Activated T-cell treated with anti-CD3 and anti-CD28 coated beads, Interleukin-2, amount 50 U/mL, for 4 hours (primary cell): ENCODE measurements around the gene UBR4. TPM values are rescaled to one million over a fixed set of nuclear protein-coding genes. Genes with fewer than 3 reads are reported as not detected.

Experiments
- ATAC-seq, 2 donors: fragments of 200-7000 bp; cut with Tn5 transposase; one replicate each; pipeline ENCODE4 v1.10.0; 2021
- DNase-seq: peaks from one replicate; pipeline ENCODE4 v3.0.0-alpha.2; 2020
- H3K27me3 Mint-ChIP-seq: one replicate; pipeline ENCODE4 v1.8.0; 2021; ENCODE audit warnings: low read depth, mixed read lengths
- H3K36me3 Mint-ChIP-seq: one replicate; pipeline ENCODE4 v1.8.0; 2022; ENCODE audit warnings: mixed read lengths; ENCODE audit not compliant: insufficient read depth
- H3K4me1 Mint-ChIP-seq: one replicate; pipeline ENCODE4 v1.8.0; 2021; ENCODE audit warnings: low read depth, mixed read lengths
- H3K4me3 Mint-ChIP-seq: one replicate; pipeline ENCODE4 v1.8.0; 2021; ENCODE audit warnings: mild to moderate bottlenecking, moderate library complexity, mixed read lengths
- H3K9me3 Mint-ChIP-seq: one replicate; pipeline ENCODE4 v1.8.0; 2021; ENCODE audit warnings: mixed read lengths
- total RNA-seq, 3 donors: library from RNA; stranded (reverse); gene quantifications; one replicate each; pipeline ENCODE4 v1.2.1, GENCODE V29; 2021

Gene UBR4
- total RNA-seq, 3 donors from 2014 or later = 102 to 123 (median 108) TPM

- Mint-ChIP-seq H3K4me1 (peaks cover 10% of the 10 kb centered on the region), H3K9me3 (no peaks in the 10 kb centered on the region), H3K36me3 (peaks cover 64% of the 10 kb centered on the region), H3K27me3 (no peaks in the 10 kb centered on the region), H3K4me3 (no peak overlapping the region)
- ATAC-seq = no peak
- no peak for DNase-seq
These were observed 118.7 kb downstream of the UBR4 start for GRCh38 chr1:19091196-19091953.

DNA sequence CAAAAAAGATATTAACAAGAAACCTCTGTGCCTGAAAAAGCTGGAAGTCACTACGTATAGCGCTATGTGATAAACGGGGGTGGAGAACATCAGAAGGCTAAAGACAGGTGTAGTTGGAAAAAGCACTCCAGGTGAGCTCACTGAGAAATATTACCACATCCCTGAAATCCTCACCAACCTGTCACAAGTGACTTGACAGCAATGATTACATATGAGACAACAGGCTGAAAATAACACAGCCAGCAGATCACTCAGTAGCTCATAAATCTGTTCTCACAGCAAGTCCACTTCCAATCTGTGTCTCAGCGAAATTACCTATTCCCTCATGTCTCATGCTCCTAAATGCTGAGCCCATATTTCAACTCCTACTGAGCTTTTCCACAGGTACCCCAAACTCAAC, 120.5 kb downstream of the UBR4 start:
- ATAC-seq (no peak), DNase-seq (no peak)
- H3K27me3 Mint-ChIP-seq = no peaks in the 10 kb centered on the region
- peaks cover 10% of the 10 kb centered on the region for H3K4me1 Mint-ChIP-seq
- H3K36me3 Mint-ChIP-seq = peaks cover 55% of the 10 kb centered on the region
- no peak overlapping the region for H3K4me3 Mint-ChIP-seq
- H3K9me3 Mint-ChIP-seq = no peaks in the 10 kb centered on the region

- Mint-ChIP-seq H3K9me3 (no peaks in the 10 kb centered on the region), H3K4me1 (peaks cover 10% of the 10 kb centered on the region), H3K4me3 (no peak overlapping the region), H3K27me3 (no peaks in the 10 kb centered on the region), H3K36me3 (peaks cover 59% of the 10 kb centered on the region)
- no peak for DNase-seq
- ATAC-seq = no peak
These were observed 121.2 kb downstream of the UBR4 start for GRCh38 chr1:19088717-19089442.

- Mint-ChIP-seq H3K36me3 (peaks cover 57% of the 10 kb centered on the region), H3K9me3 (no peaks in the 10 kb centered on the region), H3K4me1 (peaks cover 10% of the 10 kb centered on the region), H3K4me3 (no peak overlapping the region), H3K27me3 (no peaks in the 10 kb centered on the region)
- no peak for DNase-seq
- peak; percentile 72 to 83 for ATAC-seq
These were observed 122.1 kb downstream of the UBR4 start for GRCh38 chr1:19087737-19088594.

GRCh38 chr1:19087017-19087736, 122.9 kb downstream of the UBR4 start:
- ATAC-seq = no peak
- no peak for DNase-seq
- Mint-ChIP-seq H3K9me3 (no peaks in the 10 kb centered on the region), H3K4me3 (no peak overlapping the region), H3K4me1 (peaks cover 10% of the 10 kb centered on the region), H3K27me3 (no peaks in the 10 kb centered on the region), H3K36me3 (peaks cover 57% of the 10 kb centered on the region)

GRCh38 chr1:19086176-19086875, 123.7 kb downstream of the UBR4 start:
- ATAC-seq = no peak
- H3K4me3 Mint-ChIP-seq = no peak overlapping the region

GRCh38 chr1:19084206-19084738, 125.8 kb downstream of the UBR4 start:
- peaks cover 10% of the 10 kb centered on the region for H3K4me1 Mint-ChIP-seq

More at GRCh38 chr1:19086176-19086875, 123.7 kb downstream of the UBR4 start:
- DNase-seq = no peak
- peaks cover 10% of the 10 kb centered on the region for H3K4me1 Mint-ChIP-seq
- H3K9me3 Mint-ChIP-seq = no peaks in the 10 kb centered on the region
- peaks cover 58% of the 10 kb centered on the region for H3K36me3 Mint-ChIP-seq
- no peaks in the 10 kb centered on the region for H3K27me3 Mint-ChIP-seq

DNA sequence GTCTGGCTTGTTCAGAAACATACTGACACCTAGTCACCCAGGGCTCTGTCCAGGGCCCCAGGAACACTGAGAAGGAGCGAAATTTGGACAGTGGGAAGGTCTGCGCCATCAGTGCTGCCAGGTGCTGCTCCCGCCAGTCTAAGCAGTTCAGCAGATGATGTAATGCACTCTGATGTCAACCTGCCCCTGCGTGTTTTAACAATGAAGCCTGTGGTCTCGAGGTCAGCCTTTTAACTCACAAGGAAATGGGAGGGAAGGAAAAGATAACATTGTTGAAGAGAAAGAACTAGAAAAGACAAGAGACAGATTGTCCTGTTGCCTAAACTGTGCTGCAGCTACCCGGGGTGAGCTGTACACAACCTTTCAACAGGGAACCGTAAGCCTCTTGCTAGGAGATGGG, 127.0 kb downstream of the UBR4 start:
- DNase-seq (no peak), ATAC-seq (no peak)
- peaks cover 4% of the 10 kb centered on the region for H3K4me1 Mint-ChIP-seq
- H3K27me3 Mint-ChIP-seq = no peaks in the 10 kb centered on the region
- no peaks in the 10 kb centered on the region for H3K9me3 Mint-ChIP-seq
- H3K36me3 Mint-ChIP-seq = peaks cover 58% of the 10 kb centered on the region
- H3K4me3 Mint-ChIP-seq = no peak overlapping the region

More at GRCh38 chr1:19084206-19084738, 125.8 kb downstream of the UBR4 start:
- H3K9me3 Mint-ChIP-seq = no peaks in the 10 kb centered on the region
- H3K27me3 Mint-ChIP-seq = no peaks in the 10 kb centered on the region
- ATAC-seq (no peak), DNase-seq (no peak)
- H3K4me3 Mint-ChIP-seq = no peak overlapping the region
- peaks cover 60% of the 10 kb centered on the region for H3K36me3 Mint-ChIP-seq

- DNase-seq = no peak
- H3K27me3 Mint-ChIP-seq = no peaks in the 10 kb centered on the region
- ATAC-seq = no peak
These were observed 128.7 kb downstream of the UBR4 start for GRCh38 chr1:19081218-19081893.

DNA sequence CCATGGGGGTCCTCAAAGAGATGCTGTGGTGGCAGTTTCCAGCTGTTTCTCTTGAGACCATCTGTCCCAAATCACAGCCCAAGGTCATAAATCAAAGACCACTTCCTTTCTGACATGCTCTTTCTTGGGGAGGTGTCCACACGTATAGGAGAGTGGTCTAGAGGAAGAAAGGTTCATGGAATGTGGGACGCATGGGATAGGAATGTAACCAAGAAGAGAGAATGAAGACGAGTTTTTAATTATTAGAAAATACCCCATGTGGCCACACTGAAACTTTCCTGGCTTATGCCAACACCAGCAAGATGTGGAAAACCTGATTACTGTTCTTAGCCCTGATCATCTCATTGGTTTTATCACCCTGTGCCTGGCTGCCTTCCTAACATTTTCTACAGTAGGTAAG, 129.3 kb downstream of the UBR4 start:
- H3K9me3 Mint-ChIP-seq = no peaks in the 10 kb centered on the region
- peaks cover 6% of the 10 kb centered on the region for H3K4me1 Mint-ChIP-seq
- H3K27me3 Mint-ChIP-seq = no peaks in the 10 kb centered on the region
- H3K4me3 Mint-ChIP-seq = no peak overlapping the region
- peaks cover 73% of the 10 kb centered on the region for H3K36me3 Mint-ChIP-seq
- DNase-seq (no peak), ATAC-seq (no peak)

More at GRCh38 chr1:19081218-19081893, 128.7 kb downstream of the UBR4 start:
- Mint-ChIP-seq H3K4me1 (no peaks in the 10 kb centered on the region), H3K36me3 (peaks cover 67% of the 10 kb centered on the region), H3K9me3 (no peaks in the 10 kb centered on the region), H3K4me3 (no peak overlapping the region)

- peaks cover 80% of the 10 kb centered on the region for H3K36me3 Mint-ChIP-seq
- DNase-seq (no peak), ATAC-seq (no peak)
These were observed 130.3 kb downstream of the UBR4 start for GRCh38 chr1:19079541-19080472.

GRCh38 chr1:19078536-19078935, 131.5 kb downstream of the UBR4 start:
- H3K9me3 Mint-ChIP-seq = no peaks in the 10 kb centered on the region
- peaks cover 79% of the 10 kb centered on the region for H3K36me3 Mint-ChIP-seq
- H3K4me3 Mint-ChIP-seq = no peak overlapping the region
- H3K27me3 Mint-ChIP-seq = no peaks in the 10 kb centered on the region
- ATAC-seq (no peak), DNase-seq (no peak)
- peaks cover 28% of the 10 kb centered on the region for H3K4me1 Mint-ChIP-seq

More at GRCh38 chr1:19079541-19080472, 130.3 kb downstream of the UBR4 start:
- Mint-ChIP-seq H3K4me1 (peaks cover 15% of the 10 kb centered on the region), H3K9me3 (no peaks in the 10 kb centered on the region), H3K27me3 (no peaks in the 10 kb centered on the region), H3K4me3 (no peak overlapping the region)
